Superior temporal gyrus (tissue), 1 donor: ENCODE results near the gene EP400.

Source experiments
- DNase-seq: peaks from one replicate; pipeline ENCODE4 v3.0.0-alpha.2; 2016; ENCODE audit errors: extremely low spot score

Gene EP400

GRCh38 chr12:131949431-131950181, at the start of gene EP400:
EP400 (plus strand) TSS chr12:131949942; CDS start chr12:131960620, 10,678 bp downstream.
- DNase-seq, result peak; percentile 83

- DNase-seq, result no peak
These were observed 49.3 kb upstream of the EP400 start for GRCh38 chr12:131900397-131900796.

GRCh38 chr12:131901431-131902331, 48.1 kb upstream of the EP400 start:
- DNase-seq, result no peak

GRCh38 chr12:131902332-131903241, 47.2 kb upstream of the EP400 start:
- no peak for DNase-seq

GRCh38 chr12:131903270-131904255, 46.2 kb upstream of the EP400 start:
- no peak for DNase-seq

- no peak for DNase-seq
These were observed 45.4 kb upstream of the EP400 start for GRCh38 chr12:131904346-131904745.

- DNase-seq, result no peak
These were observed 44.6 kb upstream of the EP400 start for GRCh38 chr12:131905081-131905629.

- no peak for DNase-seq
These were observed 44.1 kb upstream of the EP400 start for GRCh38 chr12:131905630-131906091.

- no peak for DNase-seq
These were observed 42.2 kb upstream of the EP400 start for GRCh38 chr12:131907379-131908091.

- DNase-seq, result no peak
These were observed 41.4 kb upstream of the EP400 start for GRCh38 chr12:131908092-131909080.

- DNase-seq, result no peak
These were observed 40.5 kb upstream of the EP400 start for GRCh38 chr12:131909081-131909751.

GRCh38 chr12:131909752-131910219, 40.0 kb upstream of the EP400 start:
- DNase-seq, result no peak

GRCh38 chr12:131910302-131911027, 39.3 kb upstream of the EP400 start:
- DNase-seq, result no peak

GRCh38 chr12:131911028-131911650, 38.6 kb upstream of the EP400 start:
- no peak for DNase-seq

GRCh38 chr12:131911851-131912477, 37.8 kb upstream of the EP400 start:
- no peak for DNase-seq
